GM19025 (cell line): Measurements from ENCODE around the gene LRRC75B.
"Not testable (repeated sequence)": the region's sequence is repeated elsewhere in the genome, so short reads cannot be mapped to it uniquely, and the experiment has no call there.

ENCODE experiments used
- ATAC-seq: cut with Tn5 transposase; IDR thresholded peaks from one replicate; pipeline ENCODE4 v1.9.1; 2021; ENCODE audit warnings: mild to moderate bottlenecking, low read depth, moderate library complexity; ENCODE audit not compliant: unreplicated experiment

Gene LRRC75B

DNA sequence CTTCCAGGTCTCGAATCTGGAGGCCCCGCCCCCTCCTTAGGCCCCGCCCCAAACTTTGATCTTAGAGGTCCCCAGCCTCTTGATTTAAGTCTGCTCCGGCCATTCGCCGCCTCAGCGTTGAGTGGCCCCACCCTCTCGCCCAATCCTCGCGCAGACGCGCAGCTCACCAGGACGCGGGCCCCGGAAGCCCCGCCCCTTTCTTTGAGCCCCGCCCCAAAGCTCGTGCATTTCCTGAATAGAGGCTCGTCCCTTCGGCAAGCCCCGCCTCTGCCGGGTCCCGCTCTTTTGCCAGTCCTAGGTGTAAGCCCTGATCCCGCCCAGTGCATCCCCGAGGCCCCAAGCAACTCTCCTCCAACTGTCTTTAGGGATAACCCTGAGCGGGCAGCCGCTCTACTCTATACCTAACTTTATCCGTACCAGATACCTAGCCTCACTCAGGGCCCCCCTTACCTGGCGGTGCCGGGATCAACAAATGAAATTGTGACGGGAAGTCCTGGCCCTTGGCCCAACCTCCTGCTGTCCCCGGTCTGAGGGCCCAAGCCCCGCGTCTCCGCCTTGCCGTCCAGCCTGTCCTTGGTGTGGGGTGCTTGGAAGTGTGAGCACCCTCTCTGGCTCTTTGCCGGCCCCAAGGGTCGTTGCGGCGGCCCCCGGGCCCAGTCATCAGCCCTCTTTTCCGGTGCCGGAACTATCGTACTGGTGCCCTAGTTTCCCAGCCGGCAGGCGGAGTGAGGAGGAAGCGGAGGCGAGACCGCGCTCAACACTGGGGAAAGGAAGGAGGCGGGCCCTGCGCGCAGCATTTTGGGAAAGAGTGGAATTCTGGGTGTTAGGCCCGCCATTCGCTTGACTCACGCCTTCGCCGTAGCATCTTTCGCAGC is 37.5 kb downstream of the LRRC75B start, which contains the start of gene SNRPD3:
Gene SNRPD3, plus strand, starts transcription at position 835 of the 875 bp plus-strand sequence. CDS start 1,676 bp downstream, outside the sequence.
- ATAC-seq: peak; percentile 72

DNA sequence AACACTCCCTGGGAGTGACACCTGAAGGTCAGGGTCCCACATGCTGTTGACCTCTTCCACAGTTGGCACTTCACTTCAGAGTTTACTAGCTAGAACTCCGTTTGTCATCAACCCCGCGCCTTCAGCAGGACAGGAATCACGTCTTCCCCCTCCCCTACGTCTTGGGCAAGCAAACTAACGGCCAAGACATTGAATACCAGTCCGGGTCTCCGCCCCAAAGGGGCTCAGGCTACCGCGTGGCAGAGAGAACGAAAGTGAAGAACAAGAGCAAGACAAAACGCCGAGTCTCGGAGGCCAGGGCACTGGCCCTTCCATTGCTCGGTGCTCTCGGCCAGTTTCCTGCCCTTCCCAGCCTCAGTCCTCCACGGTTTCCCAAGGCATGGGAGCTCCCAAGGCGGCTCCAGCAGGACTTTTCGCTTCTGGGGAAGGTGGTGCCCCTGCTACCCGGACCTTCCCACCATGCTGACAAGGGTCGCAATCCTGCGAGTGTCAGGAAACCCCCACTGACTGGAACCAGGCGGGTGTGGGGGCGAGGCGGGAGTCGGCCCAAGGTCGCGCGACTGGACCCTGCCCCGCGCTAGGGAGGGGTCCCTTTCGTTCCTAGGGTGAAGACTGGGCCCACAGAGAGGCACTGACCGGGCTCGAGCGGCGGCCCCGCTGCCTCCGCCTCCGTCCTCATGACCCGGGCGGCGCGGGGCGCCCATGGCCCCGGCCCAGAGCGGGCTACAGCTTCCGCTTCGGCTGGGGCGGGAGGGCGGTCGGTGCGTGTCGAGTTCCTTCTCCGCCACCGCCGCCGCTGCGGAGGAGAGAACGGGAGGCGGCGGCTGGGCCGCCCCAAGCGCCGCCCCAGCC is 38.3 kb downstream of the LRRC75B start, which contains the start of gene GUCD1:
Gene GUCD1, minus strand, starts transcription at position 826 of the 852 bp plus-strand sequence. Its CDS starts 147 bp downstream, at position 679.
- ATAC-seq: no peak

DNA sequence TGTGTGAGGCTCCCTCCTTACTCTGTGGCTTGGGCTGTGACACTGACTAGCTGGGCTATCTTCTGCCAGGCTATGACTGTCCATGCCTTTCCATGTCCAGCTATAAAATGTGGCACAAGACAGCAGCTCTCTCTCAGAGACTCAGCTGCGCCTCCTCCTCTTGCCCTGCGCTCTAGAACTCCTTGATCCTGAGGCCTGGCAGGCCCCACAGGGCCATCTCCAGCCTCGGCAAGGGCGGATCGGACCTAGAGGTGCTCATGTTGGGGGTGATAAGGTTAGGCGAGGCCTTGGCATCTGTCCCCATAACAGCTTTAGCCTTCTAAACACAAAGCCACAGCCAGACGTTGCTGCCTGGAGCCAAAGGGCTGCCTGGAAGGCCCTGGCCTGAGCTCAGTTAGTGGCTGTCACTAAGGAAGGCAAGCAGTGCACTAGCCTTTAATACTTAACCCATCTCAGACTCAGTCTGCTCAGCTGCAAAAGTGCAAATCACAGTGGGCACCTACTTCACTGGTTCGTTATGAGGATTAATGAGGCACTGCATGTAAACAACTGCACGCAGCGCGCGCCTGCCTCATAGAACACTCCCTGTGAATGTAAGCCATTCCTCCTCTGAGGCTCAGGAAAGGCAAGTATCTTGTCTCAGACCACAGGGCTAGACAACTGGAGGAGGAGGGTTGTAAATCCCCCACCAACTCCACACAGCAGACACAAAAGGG is 39.1 kb downstream of the LRRC75B start:
- ATAC-seq: no peak

DNA sequence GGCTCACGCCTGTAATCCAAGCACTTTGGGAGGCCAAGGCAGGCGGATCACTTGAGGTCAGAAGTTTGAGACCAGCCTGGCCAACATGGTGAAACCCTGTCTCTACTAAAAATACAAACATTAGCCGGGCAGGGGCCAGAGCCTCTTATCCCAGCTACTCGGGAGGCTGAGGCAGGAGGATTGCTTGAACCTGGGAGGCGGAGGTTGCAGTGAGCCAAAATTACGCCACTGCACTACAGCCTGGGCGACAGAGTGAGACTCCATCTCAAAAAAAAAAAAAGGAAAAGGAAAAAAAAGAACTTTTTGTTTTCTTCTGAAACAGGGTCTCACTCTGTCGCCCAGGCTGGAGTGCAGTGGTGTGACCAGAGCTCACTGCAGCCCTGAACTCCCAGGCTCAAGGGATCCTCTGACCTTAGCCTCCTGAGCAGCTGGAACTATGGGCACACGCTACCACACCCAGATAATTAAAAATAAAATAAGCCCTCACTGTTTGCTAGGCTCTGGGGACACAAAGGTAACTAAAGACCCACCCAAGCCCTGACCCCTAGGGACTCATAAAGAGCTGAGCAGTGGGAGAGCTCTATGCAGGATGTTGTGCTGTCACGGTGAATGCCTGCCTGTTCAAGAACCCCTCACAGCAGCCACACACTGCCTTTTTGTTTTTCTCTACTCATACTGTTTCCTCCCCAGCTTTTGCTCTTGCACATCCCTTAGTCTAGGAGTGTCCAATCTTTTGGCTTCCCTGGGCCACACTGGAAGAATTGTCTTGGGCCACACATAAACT is 40.2 kb downstream of the LRRC75B start:
- ATAC-seq: not testable (repeated sequence)

DNA sequence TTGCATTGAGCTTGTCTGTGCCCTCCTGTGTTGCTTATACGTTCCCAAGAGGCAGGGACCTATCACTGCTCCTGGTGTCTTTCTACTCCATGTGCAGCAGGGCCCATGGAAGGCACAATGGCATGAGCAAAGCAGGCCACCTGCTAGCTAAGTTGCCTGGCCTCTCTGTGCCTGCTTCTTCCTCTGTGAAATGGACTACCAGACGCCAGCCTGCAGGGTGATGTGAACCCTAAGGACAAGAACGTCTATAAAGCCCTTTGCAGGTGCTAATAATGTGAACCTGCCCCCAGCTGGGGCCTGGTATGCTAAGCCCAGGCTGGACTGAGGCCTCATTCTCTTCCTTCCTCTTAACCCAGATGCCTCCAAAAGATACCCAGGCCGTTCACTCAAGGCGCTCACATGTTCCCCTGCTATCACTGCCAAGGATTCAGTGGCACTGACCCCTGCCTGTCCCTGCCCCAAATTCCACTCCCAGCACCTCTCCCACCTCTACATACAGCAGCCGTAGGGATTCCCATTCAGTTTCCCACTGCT is 41.9 kb downstream of the LRRC75B start:
- no peak for ATAC-seq

DNA sequence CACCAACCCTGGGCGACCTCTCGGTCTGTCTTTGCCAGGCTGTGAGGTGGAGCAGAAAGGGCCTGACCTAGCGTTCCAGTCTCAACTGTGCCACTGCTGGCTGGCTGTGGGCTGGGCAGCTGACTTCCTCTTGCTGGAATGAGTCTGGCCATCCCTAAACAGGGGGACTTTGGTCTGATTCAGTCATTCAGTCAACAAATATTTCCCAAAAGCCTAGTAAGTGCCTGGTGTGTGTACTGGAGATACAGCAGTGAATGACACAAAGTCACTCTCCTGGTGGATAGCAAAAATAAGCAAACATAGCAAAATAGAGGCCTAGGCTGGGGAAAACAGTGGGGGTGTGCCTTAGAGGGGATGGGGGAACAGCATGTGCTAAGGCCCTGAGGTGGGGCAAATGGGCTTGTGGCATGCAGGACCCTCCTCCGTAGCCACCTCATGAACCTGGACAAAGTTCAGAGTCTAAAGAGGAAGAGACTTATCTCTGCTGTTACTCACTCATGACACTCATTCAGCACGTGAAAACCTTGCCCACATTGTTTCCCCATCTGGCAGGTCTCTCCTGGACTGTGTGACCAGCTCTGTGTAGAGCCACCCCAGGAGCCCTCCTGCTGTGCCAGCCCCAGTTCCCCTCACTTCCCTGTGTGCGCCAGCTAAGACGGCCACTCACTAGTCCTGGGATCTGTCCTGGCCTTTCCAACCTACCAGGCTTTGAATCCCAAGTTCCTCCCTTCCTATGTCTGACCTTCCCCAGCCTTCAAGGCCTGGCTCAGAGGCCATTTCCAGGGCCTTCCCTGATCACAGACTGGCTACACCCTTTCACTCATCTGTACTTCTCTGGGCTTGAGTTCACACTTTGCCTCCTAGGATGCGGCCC is 42.6 kb downstream of the LRRC75B start:
- no peak for ATAC-seq

DNA sequence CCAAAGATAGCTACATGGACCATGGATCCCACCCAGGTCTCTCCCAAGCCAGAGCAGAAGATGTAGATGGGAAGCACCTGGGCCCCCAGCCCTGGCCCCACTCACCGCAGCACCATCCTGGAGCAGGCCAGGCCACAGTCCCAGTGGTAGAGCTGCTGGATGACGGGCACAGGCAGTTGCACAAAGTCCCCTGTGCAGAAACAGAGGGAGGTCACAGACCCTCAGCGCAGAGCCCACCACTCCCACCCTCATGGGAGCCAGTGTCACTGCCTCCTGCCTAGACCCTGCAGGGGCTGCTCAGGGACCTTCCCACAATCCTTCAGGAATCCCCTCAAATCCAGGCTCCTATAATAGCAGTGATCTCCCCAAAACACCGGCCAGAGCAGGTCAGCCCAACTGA is 44.1 kb downstream of the LRRC75B start:
- ATAC-seq: no peak

DNA sequence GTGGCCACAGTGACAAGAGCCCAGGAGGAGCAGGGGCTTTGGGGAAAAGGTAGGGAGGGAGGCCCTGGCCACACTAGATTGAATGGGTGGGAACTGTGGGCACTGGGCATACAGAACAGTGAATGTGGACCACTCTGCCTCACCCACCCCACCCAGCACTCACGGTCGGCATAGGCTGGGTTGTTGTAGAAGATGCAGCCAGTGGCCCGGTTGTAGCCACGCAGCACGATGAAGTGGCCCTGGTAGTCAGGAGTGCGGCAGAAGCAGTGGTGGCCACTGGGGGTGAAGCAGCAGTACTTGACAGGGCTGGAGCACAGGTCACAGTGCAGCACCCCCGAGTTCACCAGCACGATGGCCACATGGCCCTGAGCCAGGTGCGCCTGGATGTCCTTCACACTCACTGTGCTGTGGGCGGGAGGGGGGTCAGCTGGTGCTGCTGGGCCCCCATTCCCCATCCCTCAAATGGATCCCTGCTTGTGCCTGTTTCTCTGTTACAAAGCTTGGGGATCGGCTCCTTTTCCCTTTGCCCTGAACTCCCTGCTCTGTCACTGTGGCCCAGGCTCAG is 49.1 kb downstream of the LRRC75B start:
- ATAC-seq: no peak

DNA sequence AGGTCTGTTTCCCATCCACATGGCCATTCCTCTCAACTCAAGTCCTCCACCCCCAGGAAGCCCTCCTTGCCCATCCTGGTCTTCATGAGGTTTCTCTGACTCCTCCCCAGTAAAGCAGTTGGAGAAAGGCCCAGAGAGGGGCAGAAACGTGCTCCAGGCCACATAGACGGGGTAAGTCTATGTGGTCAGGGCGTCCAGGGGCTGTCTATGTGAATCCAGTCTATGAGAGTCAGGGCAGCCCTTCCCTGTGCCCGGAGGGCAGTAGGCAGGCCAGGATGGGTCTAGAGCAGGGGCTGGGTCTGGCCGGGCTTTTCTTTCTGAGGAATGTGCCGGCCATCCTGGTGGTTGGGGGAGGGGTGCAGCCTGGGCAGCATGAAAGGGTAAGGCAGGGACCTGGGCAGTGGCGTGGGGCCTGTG is 49.7 kb downstream of the LRRC75B start:
- no peak for ATAC-seq

DNA sequence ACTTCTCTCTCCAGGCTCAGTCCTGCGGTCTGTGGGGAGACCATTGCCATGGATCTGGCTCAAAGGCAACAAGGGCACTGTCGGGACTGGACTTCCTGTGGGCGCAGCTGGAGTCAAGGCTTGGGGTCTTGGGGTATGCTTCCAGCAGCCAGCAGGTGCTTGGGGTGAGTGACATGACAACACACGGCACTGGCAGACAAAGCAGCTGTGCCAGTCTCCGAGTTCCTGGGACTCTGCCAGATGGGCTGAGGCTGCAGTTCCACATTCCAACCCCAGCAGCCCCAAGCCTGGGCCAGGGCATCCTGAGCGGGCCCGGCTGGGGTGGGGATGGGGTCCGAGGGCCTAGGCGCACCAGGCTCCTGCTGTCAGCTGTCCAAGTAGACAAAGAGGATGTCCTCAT is 50.2 kb downstream of the LRRC75B start:
- no peak for ATAC-seq

DNA sequence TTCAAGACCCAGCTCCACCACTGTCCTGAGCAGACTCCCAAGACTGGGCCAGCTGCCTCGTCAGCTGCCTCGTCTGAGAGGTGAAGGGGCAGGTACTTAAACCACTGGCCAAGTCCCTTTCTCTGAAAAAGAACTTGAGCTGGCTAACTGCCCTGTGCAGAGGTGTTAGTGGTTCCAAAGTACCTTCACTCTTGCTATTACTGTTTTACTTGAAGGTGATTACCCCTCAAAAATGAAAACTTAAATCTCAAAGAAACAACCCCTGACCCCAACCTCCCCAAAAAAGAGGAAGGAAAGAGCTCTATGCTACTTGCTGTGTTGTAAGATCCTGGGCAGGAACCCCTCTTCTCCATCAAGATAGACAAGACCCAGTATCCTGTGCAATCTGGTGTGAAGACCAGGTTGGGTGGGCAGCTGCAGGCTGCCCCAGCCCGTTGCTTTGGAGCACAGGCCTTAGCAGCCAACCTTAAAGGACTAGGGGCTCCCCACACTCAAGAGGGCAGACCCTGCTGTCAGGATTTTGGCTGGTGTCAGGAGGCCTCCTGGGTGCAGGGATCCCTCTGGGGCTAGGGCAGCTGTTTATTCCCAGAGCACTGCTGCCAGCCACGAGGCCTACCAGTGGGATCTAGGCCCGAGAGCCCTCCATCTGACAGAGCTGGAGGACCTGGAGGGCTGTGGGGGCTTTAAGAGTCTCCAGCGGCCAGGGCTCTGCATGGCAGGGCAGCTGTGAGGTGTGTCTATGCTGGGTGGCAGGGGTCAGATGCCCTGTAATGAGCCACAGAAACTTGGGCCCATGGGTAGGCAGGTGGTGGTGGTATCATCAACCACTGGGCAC is 51.0 kb downstream of the LRRC75B start:
- no peak for ATAC-seq

DNA sequence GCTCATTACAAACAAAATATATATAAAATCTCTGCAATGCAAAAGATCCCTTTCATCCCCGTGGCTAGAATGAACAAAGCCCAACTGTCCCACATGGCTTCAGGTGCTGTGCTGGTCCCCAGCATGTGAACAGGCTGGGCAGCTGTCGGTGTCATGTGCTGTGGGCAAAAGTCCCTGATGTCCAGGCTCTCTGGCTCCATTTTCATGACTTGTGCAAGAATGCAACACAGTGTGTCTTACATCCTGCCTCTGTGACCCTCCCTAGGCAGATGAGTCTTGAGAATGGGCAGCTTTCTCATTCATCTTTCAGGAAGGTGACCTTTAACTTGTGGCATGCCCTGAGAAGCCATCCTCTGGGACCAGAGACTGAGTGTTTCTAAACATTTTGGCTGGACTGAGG is 52.4 kb downstream of the LRRC75B start:
- ATAC-seq: no peak

DNA sequence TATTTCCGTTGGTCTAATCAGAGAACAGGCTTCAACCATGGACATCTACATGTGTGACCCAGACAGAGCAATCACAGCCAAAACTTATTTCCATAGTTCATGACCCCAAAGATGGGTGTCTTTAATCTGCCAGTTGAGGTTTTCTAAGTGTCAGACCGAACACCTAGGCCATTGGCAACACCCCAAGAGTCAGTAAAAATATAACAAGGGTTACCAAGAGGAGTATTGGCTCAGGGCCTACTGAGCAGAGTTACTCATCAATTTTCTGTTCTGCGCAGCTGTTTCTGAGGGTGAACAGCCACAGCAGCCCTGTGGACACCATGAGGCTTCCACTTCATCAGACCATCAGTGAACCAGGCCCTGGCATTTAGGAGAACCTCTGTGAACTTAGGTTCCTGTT is 56.8 kb downstream of the LRRC75B start:
- no peak for ATAC-seq
